Right kidney (tissue), 1 donor: ENCODE data around the gene XIAP.

Experiments
- DNase-seq: peaks from one replicate; pipeline ENCODE4 v3.0.0-alpha.2; 2016

XIAP gene

DNA sequence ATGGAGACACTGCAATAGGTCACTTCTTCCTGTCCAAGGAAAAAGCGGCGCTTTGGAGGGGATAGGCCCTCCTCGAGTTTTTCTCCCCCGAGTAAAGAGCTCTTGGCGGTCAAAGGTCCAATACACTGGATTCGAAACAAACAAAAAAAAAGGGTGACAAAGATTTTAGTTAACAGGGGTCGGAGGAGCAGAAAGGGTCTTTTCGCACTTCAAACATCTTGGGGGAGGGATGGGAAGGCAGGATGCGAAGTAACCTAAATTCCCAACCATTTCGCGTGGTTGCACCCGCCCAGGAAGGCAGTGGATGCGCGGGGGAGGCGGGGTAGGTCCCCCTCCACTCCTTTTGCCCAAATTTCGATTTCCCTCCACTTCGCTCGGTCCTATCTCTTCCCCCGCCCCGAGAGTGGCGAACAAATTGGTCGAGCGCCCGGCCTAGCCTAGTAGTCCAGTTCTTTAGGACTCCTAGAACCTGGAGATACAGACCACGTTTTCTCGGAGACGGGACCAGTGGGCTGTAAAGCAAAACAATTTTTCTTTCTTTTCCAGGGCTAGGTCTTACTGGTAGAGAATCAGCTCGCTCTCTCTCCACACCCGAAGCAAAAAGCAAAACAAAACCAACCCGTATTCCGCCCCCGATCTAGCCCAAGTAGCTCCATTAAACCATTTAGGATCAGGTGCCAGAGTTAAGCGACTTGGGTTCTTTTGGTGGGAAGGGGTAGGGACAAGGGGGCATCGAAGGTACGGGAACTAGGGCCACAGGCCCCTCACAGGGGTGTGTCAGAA, 99.6 kb downstream of the XIAP start:
- DNase-seq, result peak; percentile 68

DNA sequence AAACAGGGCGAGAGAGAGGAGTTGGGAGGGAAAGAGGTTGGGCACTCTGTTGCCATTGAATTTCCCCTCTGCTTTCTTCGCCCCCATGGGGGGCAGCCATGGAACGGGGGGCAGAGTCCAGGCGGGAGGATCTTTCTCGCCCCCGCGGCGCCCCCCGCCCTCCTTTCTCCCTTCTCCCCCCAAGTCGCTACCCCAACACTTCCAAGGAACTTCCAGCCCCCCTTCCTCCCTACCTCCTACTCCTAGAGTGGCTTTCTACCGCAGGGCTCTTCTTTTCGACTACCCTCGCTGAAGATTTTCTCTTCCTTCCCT, 101.1 kb downstream of the XIAP start:
- peak; percentile 54 for DNase-seq

DNA sequence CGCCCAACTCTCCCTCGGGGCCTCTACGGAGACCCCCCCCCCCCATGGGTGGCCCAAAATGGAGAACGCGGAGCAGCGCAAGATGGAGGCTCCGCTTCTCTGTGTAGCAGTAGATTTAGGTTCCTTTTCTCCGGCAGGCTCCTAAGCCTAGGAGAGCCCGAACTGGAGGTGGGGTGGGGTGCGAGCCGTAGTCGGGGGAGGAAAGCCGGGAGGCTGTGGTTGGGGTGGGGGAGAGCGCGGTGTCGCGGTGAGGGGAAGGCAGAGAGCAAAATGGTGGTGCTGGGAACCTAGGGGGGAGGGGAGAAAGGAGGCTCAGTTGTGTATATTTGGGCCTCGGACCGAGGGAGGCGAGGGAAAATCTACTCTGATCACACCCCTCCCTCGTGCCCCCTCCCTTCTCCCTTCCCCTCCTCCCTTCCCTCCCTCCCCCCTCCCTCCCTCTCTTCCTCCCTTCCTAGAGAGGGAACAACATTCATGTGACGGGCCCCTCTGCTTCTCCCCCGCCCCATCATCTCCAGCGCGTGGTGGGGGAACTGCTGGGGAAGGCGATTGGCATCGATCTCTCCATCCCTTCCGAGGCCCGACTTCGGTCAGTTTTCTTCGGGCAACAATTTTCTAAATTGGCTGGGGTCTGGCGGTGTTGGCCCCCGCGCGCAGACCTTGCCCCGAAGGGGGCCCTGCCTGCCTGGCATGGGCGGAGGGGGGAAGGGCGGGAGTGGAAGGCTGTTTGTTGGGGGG, 101.6 kb downstream of the XIAP start, which contains the start of gene STAG2:
TSS of gene STAG2 (plus strand) at position 439 of the 738 bp plus-strand sequence. CDS start 60,922 bp downstream, outside the sequence.
- peak; percentile 75 for DNase-seq

DNA sequence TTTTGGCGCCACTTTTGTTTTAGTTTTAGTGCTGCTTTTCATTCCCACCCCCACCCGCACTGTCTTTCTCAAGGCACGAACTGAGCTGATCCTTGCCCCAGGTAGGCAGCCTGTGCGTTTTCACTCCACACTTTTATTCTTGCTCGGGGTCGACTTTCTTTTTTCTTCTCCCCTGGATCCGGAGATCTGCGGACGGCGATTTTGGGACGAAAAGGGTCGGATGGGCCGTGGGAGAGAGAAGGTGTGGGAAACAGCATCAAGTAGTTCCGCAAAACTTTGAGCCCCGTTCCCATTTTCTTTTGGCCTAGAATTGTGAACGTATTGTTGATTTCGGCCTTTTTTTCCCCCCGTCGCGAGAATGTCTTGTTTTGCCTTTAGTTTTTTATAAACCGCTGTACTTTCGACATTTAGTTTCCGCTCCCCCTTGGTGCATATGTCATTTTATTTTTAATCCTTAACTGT, 102.2 kb downstream of the XIAP start:
- DNase-seq, result peak; percentile 57

DNA sequence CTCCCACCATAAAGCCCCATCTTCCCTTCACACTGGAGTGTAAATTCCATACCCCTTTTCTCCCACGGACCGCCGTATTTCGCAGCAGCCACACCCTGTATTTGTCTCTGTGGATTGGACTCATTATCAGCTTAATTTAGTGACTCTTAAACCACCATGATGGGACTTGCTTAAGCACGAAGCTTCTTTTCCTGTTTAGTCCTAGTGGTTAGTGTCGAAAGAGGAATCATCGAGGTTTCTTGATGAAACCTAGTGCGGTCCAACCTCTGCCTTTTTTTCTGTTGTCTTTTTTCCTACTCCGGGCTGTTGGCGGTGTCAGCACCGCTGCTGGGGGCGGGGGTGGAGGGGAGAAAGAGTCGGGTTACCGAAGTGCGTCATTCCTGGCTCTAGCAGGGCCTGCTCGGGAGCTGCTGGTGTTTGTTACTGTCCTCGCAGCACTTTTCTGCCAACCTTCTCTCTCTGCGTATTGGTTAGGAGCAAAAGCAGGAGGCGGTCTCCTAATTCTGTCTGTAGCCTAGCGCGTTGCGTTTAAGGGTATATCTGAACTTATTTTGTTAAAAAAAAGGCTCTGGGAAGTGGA, 103.0 kb downstream of the XIAP start:
- peak; percentile 67 for DNase-seq
